ENCODE measurements around the gene FCHSD2.
A peak's percentile ranks its signal among the peaks of the same experiment; 100 is the strongest.

Gene FCHSD2

GRCh38 chr11:72834905-72835304, 307.2 kb downstream of the FCHSD2 start:
- no peak for DNase-seq (ENCODE audit: extremely low read depth, low read depth)
- TF ChIP-seq, protein P1, sequence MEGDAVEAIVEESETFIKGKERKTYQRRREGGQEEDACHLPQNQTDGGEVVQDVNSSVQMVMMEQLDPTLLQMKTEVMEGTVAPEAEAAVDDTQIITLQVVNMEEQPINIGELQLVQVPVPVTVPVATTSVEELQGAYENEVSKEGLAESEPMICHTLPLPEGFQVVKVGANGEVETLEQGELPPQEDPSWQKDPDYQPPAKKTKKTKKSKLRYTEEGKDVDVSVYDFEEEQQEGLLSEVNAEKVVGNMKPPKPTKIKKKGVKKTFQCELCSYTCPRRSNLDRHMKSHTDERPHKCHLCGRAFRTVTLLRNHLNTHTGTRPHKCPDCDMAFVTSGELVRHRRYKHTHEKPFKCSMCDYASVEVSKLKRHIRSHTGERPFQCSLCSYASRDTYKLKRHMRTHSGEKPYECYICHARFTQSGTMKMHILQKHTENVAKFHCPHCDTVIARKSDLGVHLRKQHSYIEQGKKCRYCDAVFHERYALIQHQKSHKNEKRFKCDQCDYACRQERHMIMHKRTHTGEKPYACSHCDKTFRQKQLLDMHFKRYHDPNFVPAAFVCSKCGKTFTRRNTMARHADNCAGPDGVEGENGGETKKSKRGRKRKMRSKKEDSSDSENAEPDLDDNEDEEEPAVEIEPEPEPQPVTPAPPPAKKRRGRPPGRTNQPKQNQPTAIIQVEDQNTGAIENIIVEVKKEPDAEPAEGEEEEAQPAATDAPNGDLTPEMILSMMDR (IDR thresholded peaks at IDR 0.05; ENCODE audit: low read depth, low read length), result no peak

DNA sequence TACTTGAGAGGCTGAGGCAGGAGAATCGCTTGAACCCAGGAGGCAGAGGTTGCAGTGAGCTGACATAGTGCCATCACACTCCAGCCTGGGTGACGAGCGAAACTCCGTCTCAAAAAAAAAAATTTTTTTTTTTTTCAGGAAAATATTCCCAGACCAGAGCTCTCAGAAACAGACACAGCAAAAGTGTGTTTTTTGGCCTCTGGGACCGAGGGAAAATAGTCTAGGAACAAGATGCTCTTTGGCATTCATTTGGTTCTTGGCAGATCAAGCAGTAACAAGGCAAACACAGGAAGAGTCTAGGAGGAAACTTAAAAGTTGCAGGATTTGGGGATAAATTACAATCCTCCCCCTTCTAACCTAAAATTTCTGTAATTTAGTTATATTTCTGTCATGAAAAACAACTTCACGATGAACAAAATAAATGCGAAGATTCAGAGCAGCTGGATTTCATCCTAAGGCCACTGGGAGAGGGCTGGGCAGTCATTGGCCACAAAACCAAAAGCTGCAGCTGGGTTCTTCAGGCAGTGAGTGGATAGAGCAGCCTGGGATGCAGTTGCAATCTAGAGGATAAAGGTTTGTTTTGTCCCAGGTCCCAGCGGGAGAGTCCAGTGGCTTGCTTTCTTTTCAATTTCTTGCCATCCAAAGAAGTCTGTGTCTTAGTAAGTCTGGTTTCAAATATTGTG, 308.2 kb downstream of the FCHSD2 start:
- DNase-seq (ENCODE audit: extremely low read depth, low read depth), result no peak
- TF ChIP-seq, protein P1 (IDR thresholded peaks at IDR 0.05; ENCODE audit: low read depth, low read length), result no peak

- TF ChIP-seq, protein P1 (IDR thresholded peaks at IDR 0.05; ENCODE audit: low read depth, low read length), result no peak
Measured at GRCh38 chr11:72833083-72833733, 308.9 kb downstream of the FCHSD2 start.

DNA sequence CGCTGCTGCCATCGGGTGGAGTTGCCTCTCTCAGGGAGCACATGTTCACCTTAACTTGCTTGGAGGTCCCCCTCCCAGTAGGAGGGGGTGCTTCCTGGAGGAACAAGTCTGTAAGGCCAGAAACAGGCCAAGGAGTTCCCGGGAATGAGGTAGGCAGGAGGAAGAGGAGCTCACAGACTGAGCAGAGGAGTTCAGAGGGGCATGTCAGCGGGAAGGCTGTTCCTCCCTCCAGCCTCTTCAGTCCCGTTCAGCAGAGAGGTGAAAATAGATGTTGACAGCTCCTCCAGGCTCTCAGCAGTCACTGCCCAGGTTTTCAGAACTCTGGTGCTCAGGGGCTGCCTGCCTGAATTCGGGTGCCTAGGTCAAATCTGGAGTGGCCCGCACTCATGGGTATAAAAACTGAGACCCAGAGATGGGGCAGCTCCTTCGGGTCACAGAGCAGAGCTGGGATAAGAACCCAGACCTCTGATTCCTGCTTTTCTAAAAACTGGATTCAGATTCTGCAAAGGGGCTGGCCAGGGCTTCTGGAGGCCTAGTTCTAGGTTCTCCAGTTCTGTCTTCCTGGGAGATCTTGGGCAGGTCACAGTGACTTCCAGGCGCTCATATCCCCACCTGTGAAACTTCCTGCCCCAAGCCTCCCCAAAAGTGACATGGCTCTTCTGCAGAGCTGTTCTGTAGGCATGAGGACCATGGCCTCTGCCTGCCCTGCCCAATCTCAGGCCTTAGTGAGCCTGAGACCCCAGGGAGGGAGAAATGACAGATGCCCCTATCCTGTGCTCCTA, 309.6 kb downstream of the FCHSD2 start:
- DNase-seq (ENCODE audit: extremely low read depth, low read depth), result no peak
- TF ChIP-seq, protein P1 (IDR thresholded peaks at IDR 0.05; ENCODE audit: low read depth, low read length), result no peak

More at GRCh38 chr11:72833083-72833733, 308.9 kb downstream of the FCHSD2 start:
- no peak for DNase-seq (ENCODE audit: extremely low read depth, low read depth)

DNA sequence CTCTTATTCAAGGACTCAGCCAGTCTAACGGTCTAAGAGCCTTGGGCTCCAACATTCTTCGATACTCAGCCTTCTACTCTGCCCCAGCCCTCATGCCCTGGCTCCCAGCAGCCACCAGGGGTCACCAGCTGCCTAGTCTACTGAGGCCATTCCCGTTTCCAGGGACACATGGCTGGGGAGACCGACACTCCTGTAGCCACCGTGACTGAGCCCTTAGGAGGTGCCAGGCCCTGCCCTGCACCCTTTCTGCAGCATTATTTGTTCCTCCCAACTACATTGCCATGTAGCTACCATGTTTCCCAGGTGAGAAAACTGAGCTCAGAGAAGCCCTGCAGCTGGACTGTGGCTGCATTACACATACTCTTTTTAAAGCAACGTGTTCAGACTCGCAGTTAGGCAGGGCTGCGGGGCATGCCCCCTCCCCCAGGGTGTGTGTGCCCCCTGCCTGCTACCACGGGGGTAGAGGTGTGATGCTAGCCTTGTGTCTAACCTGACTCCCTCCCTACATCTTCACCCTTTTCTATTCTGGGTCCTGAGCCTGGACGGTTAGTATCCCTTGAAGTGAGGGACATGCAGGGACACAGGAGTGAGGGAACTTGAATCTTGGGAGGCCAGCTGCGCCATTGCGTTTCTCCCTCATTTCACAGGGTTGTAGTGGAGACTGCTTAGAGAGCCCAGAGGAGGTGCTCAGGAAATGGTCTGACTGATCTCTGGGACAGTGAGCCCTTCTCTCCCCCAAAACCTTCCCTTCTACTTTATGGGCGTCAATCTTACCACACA, 310.4 kb downstream of the FCHSD2 start:
- no peak for DNase-seq (ENCODE audit: extremely low read depth, low read depth)
- TF ChIP-seq, protein P1 (IDR thresholded peaks at IDR 0.05; ENCODE audit: low read depth, low read length), result peak; percentile 99

GRCh38 chr11:72829884-72830533, 312.1 kb downstream of the FCHSD2 start:
- DNase-seq (ENCODE audit: extremely low read depth, low read depth), result no peak
- TF ChIP-seq, protein P1 (IDR thresholded peaks at IDR 0.05; ENCODE audit: low read depth, low read length), result no peak

All from AG09319 (cell line).